Measurements from ENCODE around the gene CCDC80.

DNA sequence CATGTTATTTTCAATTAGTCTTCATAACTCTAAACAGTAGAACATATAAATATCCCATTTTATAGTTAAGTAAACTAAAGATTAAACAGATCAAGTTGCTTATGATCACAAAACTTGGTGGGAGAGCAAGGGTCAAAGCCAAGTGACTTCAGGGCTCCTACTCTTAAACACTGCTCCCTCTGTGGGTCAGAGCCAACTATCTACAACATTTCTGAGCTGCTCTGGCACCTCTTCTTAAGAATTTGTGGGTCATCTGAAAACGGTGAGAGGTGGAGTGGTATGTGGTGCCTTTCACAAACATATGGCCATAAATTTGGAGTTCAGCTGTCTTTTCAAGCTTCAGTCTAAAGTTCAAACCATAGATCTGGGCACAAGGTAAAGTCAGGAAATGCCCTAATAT lies 90.1 kb downstream of the CCDC80 start:
- TF ChIP-seq GATA2 (IDR thresholded peaks at IDR 0.05; ENCODE audit: low read depth, low read length) (no peak), GATA3 (IDR thresholded peaks at IDR 0.05; ENCODE audit: low read depth, low read length) (no peak)
